ENCODE data around the gene GRID2.

DNA sequence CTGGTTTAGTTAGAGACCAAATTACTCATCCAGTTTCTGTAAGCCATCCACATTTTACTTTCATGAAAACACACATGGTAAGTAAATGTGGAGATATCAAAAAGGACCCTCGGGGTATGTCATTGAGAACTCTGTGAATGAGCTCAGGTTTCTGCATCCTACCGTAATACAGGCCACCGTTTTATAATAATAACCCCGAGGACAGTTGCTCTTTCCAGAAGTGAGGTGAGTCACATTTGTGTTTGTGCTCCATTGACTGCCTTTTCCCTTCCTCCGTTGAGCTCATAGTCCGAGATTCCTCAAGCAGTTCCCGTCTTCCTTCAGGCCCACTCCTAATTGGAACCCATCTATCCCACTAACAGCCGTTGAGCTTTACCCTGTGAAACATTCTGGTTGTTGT, 95.3 kb downstream of the GRID2 start:
- TF ChIP-seq POLR2A (IDR thresholded peaks at IDR 0.05), result no peak
- TF ChIP-seq, protein P1, sequence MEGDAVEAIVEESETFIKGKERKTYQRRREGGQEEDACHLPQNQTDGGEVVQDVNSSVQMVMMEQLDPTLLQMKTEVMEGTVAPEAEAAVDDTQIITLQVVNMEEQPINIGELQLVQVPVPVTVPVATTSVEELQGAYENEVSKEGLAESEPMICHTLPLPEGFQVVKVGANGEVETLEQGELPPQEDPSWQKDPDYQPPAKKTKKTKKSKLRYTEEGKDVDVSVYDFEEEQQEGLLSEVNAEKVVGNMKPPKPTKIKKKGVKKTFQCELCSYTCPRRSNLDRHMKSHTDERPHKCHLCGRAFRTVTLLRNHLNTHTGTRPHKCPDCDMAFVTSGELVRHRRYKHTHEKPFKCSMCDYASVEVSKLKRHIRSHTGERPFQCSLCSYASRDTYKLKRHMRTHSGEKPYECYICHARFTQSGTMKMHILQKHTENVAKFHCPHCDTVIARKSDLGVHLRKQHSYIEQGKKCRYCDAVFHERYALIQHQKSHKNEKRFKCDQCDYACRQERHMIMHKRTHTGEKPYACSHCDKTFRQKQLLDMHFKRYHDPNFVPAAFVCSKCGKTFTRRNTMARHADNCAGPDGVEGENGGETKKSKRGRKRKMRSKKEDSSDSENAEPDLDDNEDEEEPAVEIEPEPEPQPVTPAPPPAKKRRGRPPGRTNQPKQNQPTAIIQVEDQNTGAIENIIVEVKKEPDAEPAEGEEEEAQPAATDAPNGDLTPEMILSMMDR (IDR thresholded peaks at IDR 0.05), result no peak
- TF ChIP-seq POLR2AphosphoS5 (IDR thresholded peaks at IDR 0.05; ENCODE audit: insufficient read depth in 1 of 2, low read depth in 1 of 2), result no peak
